GM23248 (cell line): Measurements from ENCODE around the gene MLN. TPM values are rescaled to one million over a fixed set of nuclear protein-coding genes. Genes with fewer than 3 reads are reported as not detected.

Source experiments
- DNase-seq: peaks from one replicate; pipeline ENCODE4 v3.0.0-alpha.2; 2015
- H2AFZ ChIP-seq: fragments of 200-600 bp; sonication (generic); 2 replicates; pipeline ENCODE4 v1.6.1; 2016; ENCODE audit warnings: antibody characterized with exemption
- H3F3A ChIP-seq: fragments of 200-600 bp; sonication (generic); 2 replicates; pipeline ENCODE4 v1.6.1; 2016; ENCODE audit warnings: mild to moderate bottlenecking, antibody characterized with exemption, mixed run types; ENCODE audit not compliant: insufficient read depth
- H3K27ac ChIP-seq: fragments of 200-600 bp; sonication (generic); 2 replicates; pipeline ENCODE4 v1.5.1; 2016; ENCODE audit warnings: mild to moderate bottlenecking
- H3K27me3 ChIP-seq: fragments of 200-600 bp; sonication (generic); replicated peaks from 2 replicates; pipeline ENCODE4 v1.6.1; 2016; ENCODE audit warnings: mild to moderate bottlenecking; ENCODE audit not compliant: insufficient read depth
- H3K36me3 ChIP-seq: fragments of 200-600 bp; sonication (generic); 2 replicates; pipeline ENCODE4 v1.6.1; 2016; ENCODE audit warnings: low read depth, mild to moderate bottlenecking
- H3K4me1 ChIP-seq: fragments of 200-600 bp; sonication (generic); 2 replicates; pipeline ENCODE4 v1.6.1; 2016; ENCODE audit warnings: mild to moderate bottlenecking; ENCODE audit not compliant: insufficient read depth
- H3K4me2 ChIP-seq: fragments of 200-600 bp; sonication (generic); one replicate; pipeline ENCODE4 v1.6.1; 2016; ENCODE audit warnings: mild to moderate bottlenecking; ENCODE audit not compliant: unreplicated experiment
- H3K4me3 ChIP-seq: fragments of 200-600 bp; sonication (generic); 2 replicates; pipeline ENCODE4 v1.5.1; 2016; ENCODE audit warnings: mild to moderate bottlenecking
- H3K79me2 ChIP-seq: fragments of 200-600 bp; sonication (generic); 2 replicates; pipeline ENCODE4 v1.6.1; 2016; ENCODE audit warnings: mild to moderate bottlenecking; ENCODE audit not compliant: insufficient read depth
- H3K9ac ChIP-seq: fragments of 200-600 bp; sonication (generic); 2 replicates; pipeline ENCODE4 v1.6.1; 2016; ENCODE audit warnings: mild to moderate bottlenecking
- H3K9me2 ChIP-seq: fragments of 200-600 bp; sonication (generic); 2 replicates; pipeline ENCODE4 v1.6.1; 2016; ENCODE audit warnings: mixed run types, mild to moderate bottlenecking, moderate library complexity; ENCODE audit not compliant: insufficient read depth
- H3K9me3 ChIP-seq: fragments of 200-600 bp; sonication (generic); one replicate; pipeline ENCODE4 v1.6.1; 2017; ENCODE audit warnings: low read depth
- H4K20me1 ChIP-seq: fragments of 200-600 bp; sonication (generic); 2 replicates; pipeline ENCODE4 v1.6.0; 2016; ENCODE audit not compliant: insufficient read depth
- EZH2 ChIP-seq: fragments of 200-600 bp; sonication (generic); IDR thresholded peaks from 2 replicates; pipeline ENCODE4 v1.6.1; 2018; ENCODE audit warnings: antibody characterized with exemption, mild to moderate bottlenecking; ENCODE audit not compliant: insufficient read depth, poor library complexity, severe bottlenecking
- EZH2phosphoT487 ChIP-seq: fragments of 200-600 bp; sonication (generic); IDR thresholded peaks from 2 replicates; pipeline ENCODE4 v1.6.1; 2018; ENCODE audit warnings: antibody characterized with exemption, moderate library complexity, mild to moderate bottlenecking, low read depth; ENCODE audit not compliant: insufficient read depth
- WGBS, 2 experiments: methylation state at CpG; one replicate each; pipeline ENCODE4 v1.1.6; 2015 to 2017; ENCODE audit warnings: low lambda C conversion rate in 2 of 2, low coverage in 1 of 2; ENCODE audit errors: missing lambda C conversion rate in 2 of 2; 5-methylcytosine and 5-hydroxymethylcytosine counted together
- in situ Hi-C: fragments of 300-500 bp; cut with MboI; formaldehyde crosslinking; loops from 2 replicates; pipeline ENCODE4 v1.15.0; 2020
- polyA plus RNA-seq: library from polyadenylated mRNA; unstranded; fragments of >200 nt; fragmentation: Nextera tagmentation; extraction: Ambion mirVana; gene quantifications from 2 replicates; pipeline ENCODE4 v1.2.1, GENCODE V29; 2016
- total RNA-seq: library from RNA; depleted of rRNA; stranded (reverse); fragments of >200 nt; shearing (Covaris generic); gene quantifications from 2 replicates; pipeline ENCODE4 v1.2.3, GENCODE V29; 2014

MLN gene
- total and polyA plus RNA-seq, 2 experiments from 2014 or later = not detected

GRCh38 chr6:33770124-33770832 is 33.5 kb downstream of the MLN start:
- peak overlapping the region; percentile 79 for H3K4me2 ChIP-seq
- in situ Hi-C loops = loop anchor here (10.0 kb wide), 1 partner anchor 255 kb away; no protein-coding TSS in a partner anchor
- peak overlapping the region; percentile 61 for H3K9ac ChIP-seq
- peaks cover 35% of the 10 kb centered on the region for H3K4me1 ChIP-seq
- H3K9me3 ChIP-seq = no peaks in the 10 kb centered on the region
- no peaks in the 10 kb centered on the region for H3K79me2 ChIP-seq
- H4K20me1 ChIP-seq = no peaks in the 10 kb centered on the region
- no peak overlapping the region for H2AFZ ChIP-seq
- no peaks in the 10 kb centered on the region for H3K9me2 ChIP-seq
- peaks cover 34% of the 10 kb centered on the region for H3F3A ChIP-seq
- 29 to 32% methylated on average over 14 of the region's 14 CpGs for whole genome bisulfite sequencing, 2 experiments
- no peaks in the 10 kb centered on the region for H3K27me3 ChIP-seq
- TF ChIP-seq EZH2 (no peak), EZH2phosphoT487 (no peak)
- H3K4me3 ChIP-seq = peak overlapping the region; percentile 36; the same call in 1 of the 2 replicates
- H3K36me3 ChIP-seq = no peaks in the 10 kb centered on the region; the same call in 1 of the 2 replicates
- DNase-seq = peak; percentile 37
- peak overlapping the region; percentile 84 for H3K27ac ChIP-seq

- peaks cover 27% of the 10 kb centered on the region for H3F3A ChIP-seq
- WGBS, 2 experiments = 89 to 92% methylated on average over 9 to 10 of the region's 10 CpGs
- TF ChIP-seq EZH2phosphoT487 = no peak
- no peak for TF ChIP-seq EZH2
- H3K4me1 ChIP-seq = peaks cover 35% of the 10 kb centered on the region
- peak overlapping the region; percentile 69 for H2AFZ ChIP-seq
- H3K27me3 ChIP-seq = no peaks in the 10 kb centered on the region
- no peaks in the 10 kb centered on the region for H3K9me2 ChIP-seq
- no peak overlapping the region for H3K4me3 ChIP-seq
- H4K20me1 ChIP-seq = no peaks in the 10 kb centered on the region
- H3K9ac ChIP-seq = no peak overlapping the region
- no peak overlapping the region for H3K27ac ChIP-seq
- in situ Hi-C loops = loop anchor here (10.0 kb wide), 2 partner anchors 185 to 385 kb away; partner anchors contain the start of gene BAK1
- no peak overlapping the region for H3K4me2 ChIP-seq
- H3K36me3 ChIP-seq = no peaks in the 10 kb centered on the region
- H3K9me3 ChIP-seq = no peaks in the 10 kb centered on the region
- no peak for DNase-seq
- no peaks in the 10 kb centered on the region for H3K79me2 ChIP-seq
These were observed 34.5 kb downstream of the MLN start for GRCh38 chr6:33769248-33769821.

DNA sequence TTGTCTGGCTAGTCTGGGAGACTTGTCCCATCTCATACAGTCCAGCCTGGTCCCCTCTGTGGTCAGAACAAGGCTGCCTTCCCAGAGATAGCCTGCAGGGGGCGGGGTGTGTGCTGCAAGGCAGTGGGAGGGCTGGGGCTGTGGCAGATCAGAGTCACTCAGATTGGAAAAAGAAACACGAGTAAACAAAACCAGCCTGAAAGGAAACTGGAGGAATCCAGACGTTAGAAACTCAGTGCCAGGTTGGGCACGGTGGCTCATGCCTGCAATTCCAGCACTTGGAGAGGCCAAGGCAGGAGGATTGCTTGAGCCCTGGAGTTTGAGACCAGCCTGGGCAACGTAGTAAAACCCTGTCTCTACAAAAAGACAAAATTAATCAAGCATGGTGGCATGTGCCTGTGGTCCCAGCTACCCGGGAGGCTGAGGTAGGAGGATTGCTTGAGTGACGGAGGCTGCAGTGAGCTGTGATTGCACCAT is 35.1 kb downstream of the MLN start:
- Histone ChIP-seq H2AFZ (peak overlapping the region; percentile 69), H3K27ac (0 out of 2 replicates have a peak overlapping the region, but pooled peaks have one; percentile 9), H3K4me2 (peak overlapping the region; percentile 49), H3K4me1 (peaks cover 35% of the 10 kb centered on the region), H3K79me2 (no peaks in the 10 kb centered on the region), H3K9me3 (no peaks in the 10 kb centered on the region), H3K9me2 (no peaks in the 10 kb centered on the region), H3K36me3 (no peaks in the 10 kb centered on the region), H3K27me3 (no peaks in the 10 kb centered on the region), H3K9ac (peak overlapping the region; percentile 36), H3K4me3 (no peak overlapping the region), H4K20me1 (no peaks in the 10 kb centered on the region), H3F3A (peaks cover 26% of the 10 kb centered on the region)
- peak; percentile 90 for DNase-seq
- TF ChIP-seq EZH2 (no peak), EZH2phosphoT487 (no peak)
- 22 to 23% methylated on average over 7 of the region's 7 CpGs for WGBS, 2 experiments
- in situ Hi-C loops = loop anchor here (10.0 kb wide), 2 partner anchors 184 to 386 kb away; partner anchors contain the start of gene BAK1

- TF ChIP-seq EZH2 (no peak), EZH2phosphoT487 (no peak)
- WGBS, 2 experiments = 63 to 67% methylated on average over 11 of the region's 11 CpGs
- no peaks in the 10 kb centered on the region for H3K9me3 ChIP-seq
- no peaks in the 10 kb centered on the region for H3K9me2 ChIP-seq
- no peaks in the 10 kb centered on the region for H3K36me3 ChIP-seq
- H3K4me1 ChIP-seq = peaks cover 25% of the 10 kb centered on the region
- H3K79me2 ChIP-seq = no peaks in the 10 kb centered on the region
- no peaks in the 10 kb centered on the region for H4K20me1 ChIP-seq
- in situ Hi-C loops = loop anchor here (10.0 kb wide), 2 partner anchors 182 to 388 kb away; partner anchors contain the start of gene BAK1
- no peak overlapping the region for H3K4me2 ChIP-seq
- H3K4me3 ChIP-seq = no peak overlapping the region
- no peak overlapping the region for H3K27ac ChIP-seq
- H2AFZ ChIP-seq = no peak overlapping the region
- no peaks in the 10 kb centered on the region for H3K27me3 ChIP-seq
- DNase-seq = no peak
- peaks cover 11% of the 10 kb centered on the region for H3F3A ChIP-seq
- no peak overlapping the region for H3K9ac ChIP-seq
These were observed 36.6 kb downstream of the MLN start for GRCh38 chr6:33766921-33767907.
